HEK293T (cell line): Measurements from ENCODE around the gene C16orf82.

Experiments used
- BHLHE40 ChIP-seq: fragments of 450-650 bp; IDR thresholded peaks from 2 replicates; pipeline ENCODE4 v1.6.1; 2016; ENCODE audit warnings: mild to moderate bottlenecking, moderate library complexity, borderline replicate concordance
- FOXK2 ChIP-seq: fragments of 450-650 bp; IDR thresholded peaks from 2 replicates; pipeline ENCODE4 v1.6.1; 2016; ENCODE audit warnings: mild to moderate bottlenecking
- FOXM1 ChIP-seq: fragments of 450-650 bp; IDR thresholded peaks from 2 replicates; pipeline ENCODE4 v1.6.1; 2017; ENCODE audit warnings: mild to moderate bottlenecking, borderline replicate concordance
- HDGF ChIP-seq: fragments of 450-650 bp; IDR thresholded peaks from 2 replicates; pipeline ENCODE4 v1.6.1; 2017; ENCODE audit warnings: antibody characterized with exemption, borderline replicate concordance
- L3MBTL2 ChIP-seq: fragments of 450-650 bp; conservative IDR thresholded peaks from 2 replicates; pipeline ENCODE4 v1.6.1; 2016; ENCODE audit warnings: mild to moderate bottlenecking
- SP1 ChIP-seq: fragments of 450-650 bp; IDR thresholded peaks from 2 replicates; pipeline ENCODE4 v1.6.1; 2017
- SUZ12 ChIP-seq: fragments of 450-650 bp; IDR thresholded peaks from 2 replicates; pipeline ENCODE4 v1.6.1; 2016; ENCODE audit warnings: mild to moderate bottlenecking
- ZNF384 ChIP-seq: fragments of 450-650 bp; IDR thresholded peaks from 2 replicates; pipeline ENCODE4 v1.6.1; 2016

DNA sequence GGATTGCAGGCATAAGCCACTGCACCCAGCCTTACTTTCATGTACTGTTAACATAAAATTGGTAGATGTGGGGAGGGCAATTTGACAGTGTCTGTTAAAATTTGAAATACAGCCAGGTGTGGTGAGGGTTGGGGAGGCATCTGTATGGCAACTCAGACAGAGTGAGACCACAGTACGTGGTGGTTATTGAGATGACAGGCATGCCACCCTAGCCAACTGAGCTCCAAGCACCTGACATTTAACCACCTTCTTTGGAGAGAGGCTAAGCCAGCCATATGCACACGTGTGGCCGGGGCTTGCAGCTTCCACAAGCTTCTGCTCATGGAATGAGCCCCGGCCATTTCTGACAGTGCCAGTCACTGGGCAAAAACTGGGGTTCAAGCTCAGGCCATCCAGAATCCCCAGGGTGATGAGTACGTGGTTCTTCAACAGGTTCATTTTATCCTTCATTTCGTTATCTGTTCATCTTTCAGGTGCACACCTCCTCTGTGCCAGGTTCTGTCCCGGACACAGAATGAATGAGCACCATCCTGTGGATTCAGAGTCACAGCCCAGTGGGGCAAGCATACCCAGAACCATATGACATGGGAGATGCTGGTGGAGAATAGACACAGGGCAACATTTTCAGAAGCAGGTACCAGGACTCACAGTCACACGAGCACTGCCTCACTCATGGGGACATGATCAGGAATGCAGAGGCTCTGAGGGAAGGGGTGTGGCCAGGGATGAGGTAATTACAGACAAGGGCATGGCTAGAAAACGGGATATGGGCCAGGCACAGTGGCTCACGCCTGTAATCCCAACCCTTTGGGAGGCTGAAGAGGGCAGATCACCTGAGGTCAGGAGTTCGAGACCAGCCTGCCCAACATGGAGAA, 36.2 kb downstream of the C16orf82 start:
- TF ChIP-seq SUZ12 (no peak), SP1 (no peak), FOXM1 (no peak), HDGF (no peak), FOXK2 (no peak), BHLHE40 (no peak), L3MBTL2 (no peak), ZNF384 (no peak)
